PC-3 (cell line): Measurements from ENCODE around the gene TCEA2. TPM values are rescaled to one million over a fixed set of nuclear protein-coding genes. Genes with fewer than 3 reads are reported as not detected.

Source experiments
- ATAC-seq: fragments of 200-7000 bp; cut with Tn5 transposase; 2 replicates; pipeline ENCODE4 v1.9.1; 2020; ENCODE audit warnings: mild to moderate bottlenecking, moderate library complexity
- BruUV-seq: library from RNA; stranded (reverse); fragments of 400-500 nt; replicated peaks from 2 replicates; lab custom pipeline; 2021; lab: Mats Ljungman, UMichigan
- CTCF ChIA-PET: fragments of 300-600 bp; sonication (Branson Sonifier 250); formaldehyde crosslinking; loops from one replicate; lab custom pipeline; 2022; ENCODE audit warnings: antibody characterized with exemption; lab: Charles Lee
- POLR2A ChIA-PET: fragments of 300-600 bp; sonication (Branson Sonifier 250); formaldehyde crosslinking; loops from one replicate; lab custom pipeline; 2022; ENCODE audit warnings: antibody characterized with exemption; ENCODE audit not compliant: unreplicated experiment; lab: Charles Lee
- DNase-seq: peaks from one replicate; pipeline ENCODE4 v3.0.0-alpha.2; 2015
- H2AFZ ChIP-seq: fragments of 300-600 bp; sonication (generic); 2 replicates; pipeline ENCODE4 v1.6.0; 2016; ENCODE audit warnings: antibody characterized with exemption, low read length
- H3F3A ChIP-seq: fragments of 300-600 bp; sonication (generic); one replicate; pipeline ENCODE4 v1.6.0; 2017; ENCODE audit warnings: antibody characterized with exemption, low read length, control low read depth, mild to moderate bottlenecking; ENCODE audit not compliant: unreplicated experiment
- H3K27ac ChIP-seq: fragments of 300-600 bp; sonication (generic); 2 replicates; pipeline ENCODE4 v1.5.1; 2016; ENCODE audit warnings: mild to moderate bottlenecking, low read length
- H3K27me3 ChIP-seq: fragments of 300-600 bp; sonication (generic); 2 replicates; pipeline ENCODE4 v1.6.1; 2016; ENCODE audit warnings: low read length, mixed read lengths
- H3K36me3 ChIP-seq: fragments of 300-600 bp; sonication (generic); 2 replicates; pipeline ENCODE4 v1.6.1; 2016; ENCODE audit warnings: low read depth, mixed run types, low read length, mixed read lengths
- H3K4me1 ChIP-seq: fragments of 300-600 bp; sonication (generic); 2 replicates; pipeline ENCODE4 v1.5.1; 2016; ENCODE audit warnings: low read length; ENCODE audit not compliant: insufficient read depth
- H3K4me2 ChIP-seq: fragments of 300-600 bp; sonication (generic); 2 replicates; pipeline ENCODE4 v1.6.0; 2016; ENCODE audit warnings: low read length
- H3K4me3 ChIP-seq: fragments of 300-600 bp; sonication (generic); 2 replicates; pipeline ENCODE4 v1.5.1; 2016; ENCODE audit warnings: mild to moderate bottlenecking, low read length, mixed read lengths
- H3K79me2 ChIP-seq: fragments of 300-600 bp; sonication (generic); 2 replicates; pipeline ENCODE4 v1.6.1; 2017; ENCODE audit warnings: low read length, mixed read lengths
- H3K9ac ChIP-seq: fragments of 300-600 bp; sonication (generic); 2 replicates; pipeline ENCODE4 v1.6.0; 2016; ENCODE audit warnings: mild to moderate bottlenecking, low read length
- H3K9me2 ChIP-seq: fragments of 300-600 bp; sonication (generic); replicated peaks from 2 replicates; pipeline ENCODE4 v1.6.1; 2016; ENCODE audit warnings: mixed run types, low read length, mixed read lengths
- H3K9me3 ChIP-seq: fragments of 300-600 bp; sonication (generic); 2 replicates; pipeline ENCODE4 v1.6.1; 2016; ENCODE audit warnings: low read length, mixed read lengths
- H4K20me1 ChIP-seq: fragments of 300-600 bp; sonication (generic); 2 replicates; pipeline ENCODE4 v1.6.1; 2016; ENCODE audit warnings: low read length, mixed read lengths
- EZH2 ChIP-seq: fragments of 300-600 bp; sonication (generic); IDR thresholded peaks from one replicate; pipeline ENCODE4 v1.6.1; 2017; ENCODE audit warnings: antibody characterized with exemption, mild to moderate bottlenecking, low read length; ENCODE audit not compliant: unreplicated experiment
- EZH2phosphoT487 ChIP-seq: fragments of 300-600 bp; sonication (generic); IDR thresholded peaks from 2 replicates; pipeline ENCODE4 v1.6.1; 2018; ENCODE audit warnings: mild to moderate bottlenecking, antibody characterized with exemption, low read length, borderline replicate concordance
- intact Hi-C: fragments of 100-400 bp; cut with micrococcal nuclease; formaldehyde crosslinking; loops from 2 replicates; pipeline ENCODE4 v1.9.0; 2023
- total RNA-seq: library from RNA; depleted of rRNA; stranded (reverse); fragments of >200 nt; gene quantifications from 2 replicates; pipeline ENCODE4 v1.2.3, GENCODE V29; 2014
- TF ChIP-seq, protein P1 (sequence below): fragments of 300-600 bp; sonication (generic); conservative IDR thresholded peaks from 2 replicates; pipeline ENCODE4 v1.5.1; 2017; ENCODE audit warnings: antibody characterized with exemption, low read depth, mild to moderate bottlenecking, low read length

TCEA2 gene
- total RNA-seq, 1 experiment from 2014 or later, result 19.1 TPM

DNA sequence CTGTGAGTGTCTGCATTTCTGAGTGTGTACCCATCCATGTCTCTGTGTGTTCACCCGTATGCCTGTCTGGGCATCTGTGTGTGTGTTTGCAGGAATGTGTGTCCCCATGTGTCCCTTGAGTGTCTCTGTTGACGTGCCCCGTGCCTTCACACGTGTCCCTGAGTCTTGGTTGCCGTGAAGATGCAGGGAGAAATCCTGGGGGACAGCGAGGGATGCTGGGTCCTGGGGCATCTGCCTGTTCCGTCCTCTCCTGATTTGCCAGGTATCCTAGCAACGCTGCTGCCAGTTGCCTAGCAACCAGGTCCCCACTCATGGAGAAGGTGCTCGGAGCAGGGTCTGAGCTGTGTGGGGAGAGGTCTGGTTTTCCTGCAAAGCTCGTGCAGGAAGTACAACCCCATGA is 27.2 kb downstream of the TCEA2 start:
- H3K9me3 ChIP-seq, result no peaks in the 10 kb centered on the region
- no peak overlapping the region for H3K9ac ChIP-seq
- intact Hi-C loops, result no loop called here
- TF ChIP-seq EZH2phosphoT487 (no peak), EZH2 (no peak)
- TF ChIP-seq, protein P1, sequence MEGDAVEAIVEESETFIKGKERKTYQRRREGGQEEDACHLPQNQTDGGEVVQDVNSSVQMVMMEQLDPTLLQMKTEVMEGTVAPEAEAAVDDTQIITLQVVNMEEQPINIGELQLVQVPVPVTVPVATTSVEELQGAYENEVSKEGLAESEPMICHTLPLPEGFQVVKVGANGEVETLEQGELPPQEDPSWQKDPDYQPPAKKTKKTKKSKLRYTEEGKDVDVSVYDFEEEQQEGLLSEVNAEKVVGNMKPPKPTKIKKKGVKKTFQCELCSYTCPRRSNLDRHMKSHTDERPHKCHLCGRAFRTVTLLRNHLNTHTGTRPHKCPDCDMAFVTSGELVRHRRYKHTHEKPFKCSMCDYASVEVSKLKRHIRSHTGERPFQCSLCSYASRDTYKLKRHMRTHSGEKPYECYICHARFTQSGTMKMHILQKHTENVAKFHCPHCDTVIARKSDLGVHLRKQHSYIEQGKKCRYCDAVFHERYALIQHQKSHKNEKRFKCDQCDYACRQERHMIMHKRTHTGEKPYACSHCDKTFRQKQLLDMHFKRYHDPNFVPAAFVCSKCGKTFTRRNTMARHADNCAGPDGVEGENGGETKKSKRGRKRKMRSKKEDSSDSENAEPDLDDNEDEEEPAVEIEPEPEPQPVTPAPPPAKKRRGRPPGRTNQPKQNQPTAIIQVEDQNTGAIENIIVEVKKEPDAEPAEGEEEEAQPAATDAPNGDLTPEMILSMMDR, result no peak
- POLR2A ChIA-PET, result no interaction called here
- H3K79me2 ChIP-seq, result no peaks in the 10 kb centered on the region
- H3K4me3 ChIP-seq, result no peak overlapping the region
- H3K27ac ChIP-seq, result no peak overlapping the region
- no peaks in the 10 kb centered on the region for H3K36me3 ChIP-seq
- H3K27me3 ChIP-seq, result no peaks in the 10 kb centered on the region
- CTCF ChIA-PET, result no interaction called here
- ATAC-seq, result no peak
- H3F3A ChIP-seq, result no peaks in the 10 kb centered on the region
- no TSS peak for BruUV-seq
- no peak overlapping the region for H2AFZ ChIP-seq
- no peak for DNase-seq
- no peaks in the 10 kb centered on the region for H3K9me2 ChIP-seq
- no peaks in the 10 kb centered on the region for H4K20me1 ChIP-seq
- peaks cover 6% of the 10 kb centered on the region for H3K4me1 ChIP-seq
- no peak overlapping the region for H3K4me2 ChIP-seq

DNA sequence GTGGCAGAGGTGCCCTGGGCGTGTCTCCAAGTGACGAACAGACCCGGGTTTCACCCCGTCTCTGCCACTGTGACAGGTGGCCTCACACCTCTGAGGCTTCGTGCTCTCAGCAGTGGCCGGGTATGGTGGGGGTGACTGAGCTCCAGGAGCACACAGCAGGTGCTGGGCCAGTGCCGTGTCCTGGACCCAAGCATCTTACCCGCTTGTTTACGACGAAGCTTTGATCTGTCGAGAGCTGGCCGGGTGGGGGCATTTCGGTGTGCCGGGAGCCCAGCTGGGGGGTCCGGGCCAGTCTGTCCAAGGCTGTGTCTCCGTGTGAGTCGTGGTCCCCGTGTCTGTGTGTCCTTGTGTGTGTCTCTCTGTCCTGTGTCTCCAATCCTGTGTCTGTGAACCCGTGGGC is 28.3 kb downstream of the TCEA2 start:
- BruUV-seq, result no TSS peak
- Histone ChIP-seq H4K20me1 (no peaks in the 10 kb centered on the region), H3K4me1 (peaks cover 4% of the 10 kb centered on the region), H3K27ac (no peak overlapping the region), H3K27me3 (no peaks in the 10 kb centered on the region), H3K36me3 (no peaks in the 10 kb centered on the region), H3K4me2 (no peak overlapping the region), H3K4me3 (no peak overlapping the region), H3K9ac (no peak overlapping the region), H3F3A (no peaks in the 10 kb centered on the region), H3K9me2 (no peaks in the 10 kb centered on the region), H3K79me2 (no peaks in the 10 kb centered on the region), H3K9me3 (no peaks in the 10 kb centered on the region), H2AFZ (no peak overlapping the region)
- DNase-seq, result no peak
- intact Hi-C loops, result no loop called here
- ATAC-seq, result no peak
- ChIA-PET POLR2A (no interaction called here), CTCF (no interaction called here)
- TF ChIP-seq, protein P1, result no peak

DNA sequence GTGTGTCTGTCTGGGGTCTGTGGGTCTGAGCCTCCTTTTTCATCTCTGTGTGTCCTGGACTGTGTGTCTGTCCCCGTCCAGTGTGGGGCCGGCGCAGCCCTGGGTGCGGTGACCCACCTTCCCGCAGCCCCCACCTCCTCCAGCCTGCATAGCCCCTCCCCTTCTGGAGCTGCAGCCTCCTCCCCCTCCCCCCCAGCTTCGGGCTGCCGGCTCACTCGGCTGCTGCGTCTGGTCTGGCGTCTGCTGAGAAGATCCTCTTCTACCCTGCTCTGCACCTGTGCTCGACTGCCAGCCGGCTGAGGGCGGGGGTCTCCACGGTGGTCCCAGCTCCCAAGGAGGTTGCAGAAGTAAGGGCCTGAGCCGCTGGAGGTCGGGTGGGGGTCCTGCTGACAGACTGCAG is 28.8 kb downstream of the TCEA2 start:
- Histone ChIP-seq H3K4me1 (no peaks in the 10 kb centered on the region; the same call in 1 of the 2 replicates), H3K36me3 (no peaks in the 10 kb centered on the region), H3K9me3 (no peaks in the 10 kb centered on the region), H3F3A (no peaks in the 10 kb centered on the region), H3K79me2 (no peaks in the 10 kb centered on the region), H3K9me2 (no peaks in the 10 kb centered on the region), H2AFZ (no peak overlapping the region), H3K9ac (no peak overlapping the region), H3K4me2 (no peak overlapping the region), H3K4me3 (no peak overlapping the region), H3K27me3 (no peaks in the 10 kb centered on the region), H4K20me1 (no peaks in the 10 kb centered on the region), H3K27ac (no peak overlapping the region)
- TF ChIP-seq, protein P1, result no peak
- no peak for TF ChIP-seq EZH2phosphoT487
- no peak for TF ChIP-seq EZH2
- CTCF ChIA-PET, result no interaction called here
- DNase-seq (no peak), ATAC-seq (no peak)
- POLR2A ChIA-PET, result no interaction called here
- intact Hi-C loops, result no loop called here
- BruUV-seq, result no TSS peak
